Activated naive CD8-positive, alpha-beta T cell (primary cell): ENCODE results near the gene TOLLIP.

ENCODE experiments used
- H3K27ac Mint-ChIP-seq: one replicate; pipeline ENCODE4 v1.8.0; 2021; ENCODE audit warnings: mixed read lengths
- H3K27me3 Mint-ChIP-seq: one replicate; pipeline ENCODE4 v1.8.0; 2021; ENCODE audit warnings: mixed read lengths
- H3K36me3 Mint-ChIP-seq: one replicate; pipeline ENCODE4 v1.8.0; 2021; ENCODE audit warnings: mixed read lengths
- H3K4me1 Mint-ChIP-seq: one replicate; pipeline ENCODE4 v1.8.0; 2021; ENCODE audit warnings: low read depth, mixed read lengths
- H3K4me3 Mint-ChIP-seq: one replicate; pipeline ENCODE4 v1.8.0; 2021; ENCODE audit warnings: mild to moderate bottlenecking, mixed read lengths
- H3K9me3 Mint-ChIP-seq: one replicate; pipeline ENCODE4 v1.8.0; 2021; ENCODE audit warnings: low read depth, mixed read lengths

The TOLLIP gene

DNA sequence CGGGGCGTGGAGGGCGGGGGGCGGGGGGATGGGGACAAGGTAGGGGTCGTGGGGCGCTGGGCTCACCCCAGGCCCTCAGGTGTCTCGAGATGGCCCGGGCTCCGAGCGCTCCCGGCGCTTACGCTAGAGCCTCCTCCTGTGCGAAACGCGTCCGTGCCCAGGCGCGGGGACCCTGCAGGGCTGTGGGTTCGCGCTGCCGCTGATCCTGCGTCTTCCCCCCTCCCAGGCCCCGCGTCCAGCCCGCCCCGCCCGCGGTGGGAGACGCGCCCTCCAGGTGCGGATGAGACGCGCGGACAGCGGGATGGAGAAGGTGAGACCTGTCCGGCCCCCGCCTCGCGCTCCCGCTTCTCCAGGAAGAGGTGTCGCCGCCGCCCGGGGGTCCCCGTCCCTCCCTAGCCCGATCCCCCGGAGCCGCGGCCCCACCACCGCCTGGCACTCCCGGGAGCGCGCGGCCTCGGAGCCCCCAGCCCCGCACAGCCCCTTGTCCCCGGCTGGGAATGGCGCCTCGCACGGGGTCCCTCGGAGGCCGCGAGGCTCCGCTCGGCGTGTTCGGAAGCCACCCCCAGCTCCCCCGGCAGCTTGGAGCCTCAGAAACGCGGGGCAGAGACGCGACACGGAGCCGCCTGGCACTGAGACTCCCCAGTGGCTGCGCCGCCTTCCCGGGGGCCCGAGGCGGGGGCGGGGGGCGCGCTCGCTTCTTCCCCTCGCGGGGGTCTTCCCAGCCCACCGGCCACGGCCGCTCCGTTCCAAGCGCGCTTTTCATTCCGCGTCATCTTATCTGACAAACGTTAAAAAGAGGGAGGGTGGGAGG, 27.6 kb upstream of the TOLLIP start:
- H3K27ac Mint-ChIP-seq = no peak overlapping the region
- no peak overlapping the region for H3K4me3 Mint-ChIP-seq
- H3K4me1 Mint-ChIP-seq = peaks cover 15% of the 10 kb centered on the region
- no peaks in the 10 kb centered on the region for H3K9me3 Mint-ChIP-seq
- H3K27me3 Mint-ChIP-seq = no peaks in the 10 kb centered on the region
- no peaks in the 10 kb centered on the region for H3K36me3 Mint-ChIP-seq

DNA sequence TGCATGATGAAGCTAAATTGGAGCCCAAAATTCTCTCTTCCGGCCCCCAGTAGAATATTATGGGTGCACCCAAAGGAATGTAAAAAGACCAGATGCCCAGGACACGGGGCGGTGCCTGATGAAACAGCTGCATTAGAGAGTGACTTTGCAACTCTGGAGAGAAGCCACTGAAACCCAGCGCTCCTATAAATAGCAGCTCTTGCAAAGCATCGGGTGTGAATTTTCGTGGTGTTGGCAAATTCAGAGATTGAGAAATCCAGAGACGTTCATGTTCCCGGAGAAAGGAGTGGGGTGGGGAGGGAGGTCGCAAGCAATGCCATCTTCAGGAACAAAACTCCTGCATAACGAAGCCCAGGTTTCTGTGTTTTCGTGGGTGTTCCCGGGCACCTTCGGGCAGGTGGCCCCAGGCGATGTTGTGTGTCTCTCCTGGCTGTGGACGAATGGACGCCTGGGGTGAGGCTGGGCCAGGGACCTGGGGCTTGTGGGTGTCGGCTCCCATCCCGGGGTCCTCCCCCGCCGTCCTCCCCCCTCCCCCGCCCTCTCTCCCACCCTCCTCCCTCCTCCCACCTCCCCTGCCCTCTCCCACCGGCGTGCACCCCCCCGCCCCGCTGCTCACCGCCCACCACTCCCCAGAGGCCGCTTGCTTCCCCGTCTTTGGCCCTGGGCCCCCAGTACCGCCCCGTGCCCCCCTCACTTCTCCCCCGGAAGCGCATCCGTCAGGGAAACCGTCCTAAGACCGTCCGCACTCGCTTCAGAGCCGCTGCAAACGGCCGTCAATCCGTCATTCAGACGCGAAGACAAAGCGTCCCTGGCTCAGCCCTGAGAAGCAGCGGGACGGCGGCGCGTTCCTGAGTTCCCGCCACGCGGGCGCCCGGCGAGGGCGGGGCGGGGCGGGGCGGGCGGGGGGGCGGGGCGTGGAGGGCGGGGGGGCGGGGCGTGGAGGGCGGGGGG, 26.7 kb upstream of the TOLLIP start:
- peaks cover 15% of the 10 kb centered on the region for H3K4me1 Mint-ChIP-seq
- no peaks in the 10 kb centered on the region for H3K27me3 Mint-ChIP-seq
- H3K9me3 Mint-ChIP-seq = no peaks in the 10 kb centered on the region
- H3K4me3 Mint-ChIP-seq = peak overlapping the region; percentile 89
- H3K27ac Mint-ChIP-seq = peak overlapping the region; percentile 86
- H3K36me3 Mint-ChIP-seq = no peaks in the 10 kb centered on the region

DNA sequence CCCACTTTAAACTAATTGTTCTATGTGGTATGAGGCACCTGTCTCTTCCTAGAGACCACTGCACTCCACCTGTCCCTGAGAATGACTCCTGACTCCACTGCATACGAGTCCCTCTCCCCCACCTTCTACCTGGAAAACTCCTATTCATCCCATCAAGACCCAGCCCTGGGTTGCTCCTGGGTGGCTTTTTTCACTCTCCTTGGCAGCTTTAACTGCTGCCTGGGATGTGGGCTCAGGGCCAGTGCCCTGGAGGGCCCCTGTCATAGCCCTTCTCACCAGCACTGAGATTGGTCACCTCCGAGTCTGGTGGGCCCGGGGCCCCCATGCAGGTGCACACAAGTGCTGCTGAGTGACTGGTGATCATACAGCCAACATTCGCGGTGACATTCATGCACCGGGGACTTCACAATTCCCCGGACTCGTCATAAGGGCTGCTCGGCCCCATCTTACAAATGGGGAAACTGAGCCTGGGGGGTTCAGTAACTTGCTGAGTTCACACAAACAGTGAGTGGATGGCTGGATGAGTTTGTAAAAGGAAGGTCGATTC, 25.9 kb upstream of the TOLLIP start:
- Mint-ChIP-seq H3K27me3 (no peaks in the 10 kb centered on the region), H3K4me3 (peak overlapping the region; percentile 89), H3K9me3 (no peaks in the 10 kb centered on the region), H3K36me3 (no peaks in the 10 kb centered on the region), H3K27ac (peak overlapping the region; percentile 86), H3K4me1 (peaks cover 17% of the 10 kb centered on the region)

DNA sequence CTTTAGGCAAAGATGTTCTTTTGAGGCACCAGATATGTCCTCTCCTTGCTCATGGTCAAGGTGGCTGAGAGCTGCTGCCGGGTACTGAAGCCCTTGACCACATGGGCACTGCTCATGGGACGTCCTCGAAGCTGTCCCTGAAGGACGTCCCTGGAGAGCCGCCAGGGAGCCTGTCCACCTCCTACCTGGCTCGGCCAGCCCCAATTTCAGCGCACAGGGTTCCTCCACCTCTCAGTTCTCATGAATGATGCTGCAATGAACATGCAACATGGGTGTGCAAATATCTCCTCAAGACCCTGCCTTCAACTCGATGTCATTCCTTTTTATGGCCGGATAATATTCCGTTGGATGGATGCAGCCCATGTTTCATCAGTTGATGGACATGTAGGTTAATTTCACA, 24.4 kb upstream of the TOLLIP start:
- H3K36me3 Mint-ChIP-seq = no peaks in the 10 kb centered on the region
- H3K27me3 Mint-ChIP-seq = no peaks in the 10 kb centered on the region
- no peak overlapping the region for H3K4me3 Mint-ChIP-seq
- H3K4me1 Mint-ChIP-seq = peaks cover 17% of the 10 kb centered on the region
- H3K27ac Mint-ChIP-seq = no peak overlapping the region
- H3K9me3 Mint-ChIP-seq = no peaks in the 10 kb centered on the region

DNA sequence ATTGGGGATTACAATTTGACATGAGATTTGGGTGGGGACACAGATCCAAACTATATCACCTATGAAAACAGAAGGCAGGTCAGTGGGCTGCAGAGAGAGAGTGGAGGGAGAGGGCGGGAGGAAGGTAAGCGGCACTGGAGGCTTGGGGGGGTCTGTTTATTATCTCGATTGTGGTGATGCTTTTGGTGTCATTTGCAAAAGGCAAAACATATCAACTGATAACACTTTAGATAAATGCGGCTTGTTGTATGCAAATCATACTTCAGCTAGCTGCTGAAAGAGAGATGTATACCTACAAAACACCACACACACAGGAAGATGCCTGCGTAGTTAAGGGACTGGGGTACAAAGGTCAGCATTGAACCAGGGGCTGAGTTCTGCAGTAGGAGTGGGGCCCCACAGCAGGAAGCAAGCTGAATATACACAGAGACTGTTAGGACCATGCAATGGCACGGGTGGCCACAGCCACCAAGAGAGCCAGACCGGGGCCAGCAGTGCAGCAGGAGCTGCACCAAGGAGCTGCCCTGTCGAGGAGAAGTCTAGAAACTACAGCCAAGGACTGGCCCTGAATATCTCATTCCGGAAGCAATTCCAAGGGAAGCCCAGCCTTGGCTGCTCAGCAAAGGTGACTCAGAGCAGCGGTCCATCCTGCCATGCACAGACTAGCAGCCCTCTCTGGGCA, 23.8 kb upstream of the TOLLIP start:
- no peaks in the 10 kb centered on the region for H3K9me3 Mint-ChIP-seq
- H3K27me3 Mint-ChIP-seq = no peaks in the 10 kb centered on the region
- no peak overlapping the region for H3K4me3 Mint-ChIP-seq
- no peak overlapping the region for H3K27ac Mint-ChIP-seq
- no peaks in the 10 kb centered on the region for H3K36me3 Mint-ChIP-seq
- peaks cover 17% of the 10 kb centered on the region for H3K4me1 Mint-ChIP-seq

DNA sequence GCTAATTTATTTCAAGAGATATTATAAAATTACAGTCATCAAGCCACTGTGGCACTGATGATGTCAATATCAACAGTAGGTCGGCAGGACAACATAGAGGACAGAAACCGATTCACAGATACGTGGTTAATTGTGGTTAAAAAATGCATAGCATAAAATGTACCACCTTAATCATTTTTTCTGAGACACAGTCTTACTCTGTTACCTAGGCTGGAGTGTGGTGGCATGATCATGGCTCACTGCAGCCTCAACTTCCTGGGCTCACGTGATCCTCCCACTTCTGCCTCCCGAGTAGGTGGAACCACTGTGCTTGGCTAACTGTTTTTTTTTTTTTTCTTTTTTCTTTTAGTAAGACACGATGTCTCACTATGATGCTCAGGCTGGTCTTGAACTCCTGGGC, 21.0 kb upstream of the TOLLIP start:
- H3K4me1 Mint-ChIP-seq = peaks cover 9% of the 10 kb centered on the region

DNA sequence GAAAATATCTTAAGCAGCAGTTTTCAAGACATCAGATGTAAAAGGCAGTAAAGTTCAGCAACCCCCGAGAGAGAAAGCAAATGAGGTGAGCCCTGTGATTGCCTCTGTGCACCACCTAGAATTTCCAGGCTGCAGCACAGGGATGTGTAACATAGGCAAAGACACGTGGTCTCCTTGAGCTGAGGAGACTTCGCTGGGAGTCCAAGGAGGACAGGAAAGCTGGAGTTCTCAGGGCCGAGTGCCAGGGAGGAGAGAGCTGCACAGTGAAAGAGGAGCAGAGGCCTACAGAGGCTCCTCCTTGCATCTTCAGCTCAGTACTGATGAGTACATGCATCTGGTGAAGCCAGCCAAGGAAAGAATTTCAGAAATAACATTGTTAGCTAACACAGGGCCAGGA, 17.6 kb upstream of the TOLLIP start:
- H3K27me3 Mint-ChIP-seq = no peaks in the 10 kb centered on the region
- H3K4me3 Mint-ChIP-seq = no peak overlapping the region
- H3K27ac Mint-ChIP-seq = no peak overlapping the region
- no peaks in the 10 kb centered on the region for H3K36me3 Mint-ChIP-seq
- peaks cover 4% of the 10 kb centered on the region for H3K9me3 Mint-ChIP-seq
- peaks cover 8% of the 10 kb centered on the region for H3K4me1 Mint-ChIP-seq

More for the DNA sequence above, 21.0 kb upstream of the TOLLIP start:
- Mint-ChIP-seq H3K9me3 (peaks cover 4% of the 10 kb centered on the region), H3K27me3 (no peaks in the 10 kb centered on the region), H3K27ac (no peak overlapping the region), H3K36me3 (no peaks in the 10 kb centered on the region), H3K4me3 (no peak overlapping the region)

DNA sequence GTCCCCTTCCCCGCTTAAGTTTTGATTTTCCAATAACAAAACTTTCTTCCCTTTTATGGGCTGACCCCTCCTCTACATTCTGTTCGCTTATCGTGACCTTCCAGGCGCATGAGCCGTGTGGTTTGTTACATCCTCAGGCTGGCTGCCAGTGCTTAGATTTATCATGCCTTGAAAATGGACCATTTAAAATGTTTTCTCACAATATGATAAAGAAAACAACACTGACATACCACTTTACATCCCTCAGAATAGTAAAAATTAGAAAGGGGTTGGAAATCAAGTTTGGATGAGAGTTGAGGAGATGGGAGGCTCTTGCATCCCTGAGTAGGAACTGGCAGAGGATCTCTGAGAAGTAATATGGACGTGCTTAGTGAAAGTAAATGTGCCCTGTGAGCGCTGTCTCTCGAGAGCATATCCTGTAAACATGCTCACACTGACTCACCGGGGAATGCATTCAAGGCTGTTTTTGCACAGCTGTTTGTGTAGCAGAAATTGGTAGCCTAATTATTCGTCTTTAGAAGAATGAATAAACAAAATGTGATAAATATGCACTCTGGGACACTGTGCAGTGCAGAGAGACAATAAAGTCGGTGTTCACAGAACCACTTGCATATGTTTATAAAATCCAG, 17.1 kb upstream of the TOLLIP start:
- Mint-ChIP-seq H3K27me3 (no peaks in the 10 kb centered on the region), H3K27ac (no peak overlapping the region)

DNA sequence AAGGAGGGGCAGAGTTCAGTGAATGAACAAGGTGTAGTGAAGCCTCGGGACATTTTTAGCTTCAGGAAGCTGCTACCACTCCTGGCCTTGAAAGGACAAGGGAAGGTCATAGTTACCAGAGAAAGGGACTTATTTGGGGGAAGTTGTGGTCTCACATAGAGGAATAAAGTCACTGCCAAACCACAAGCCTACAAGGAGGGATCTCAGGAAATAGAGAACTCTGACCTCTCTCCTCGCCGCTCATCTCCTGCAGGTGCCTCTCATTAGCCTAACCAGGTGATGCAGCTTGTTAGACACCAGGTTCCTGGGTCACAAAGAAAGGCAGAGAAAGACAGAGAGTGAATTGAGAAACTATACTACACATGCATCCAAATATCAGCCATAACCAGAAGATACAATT, 14.3 kb upstream of the TOLLIP start:
- Mint-ChIP-seq H3K27ac (no peak overlapping the region), H3K4me3 (no peak overlapping the region), H3K36me3 (no peaks in the 10 kb centered on the region), H3K27me3 (peaks cover 5% of the 10 kb centered on the region), H3K9me3 (peaks cover 4% of the 10 kb centered on the region), H3K4me1 (peaks cover 6% of the 10 kb centered on the region)

More for the DNA sequence above, 17.1 kb upstream of the TOLLIP start:
- Mint-ChIP-seq H3K4me1 (peaks cover 8% of the 10 kb centered on the region), H3K36me3 (no peaks in the 10 kb centered on the region), H3K9me3 (peaks cover 4% of the 10 kb centered on the region), H3K4me3 (no peak overlapping the region)

DNA sequence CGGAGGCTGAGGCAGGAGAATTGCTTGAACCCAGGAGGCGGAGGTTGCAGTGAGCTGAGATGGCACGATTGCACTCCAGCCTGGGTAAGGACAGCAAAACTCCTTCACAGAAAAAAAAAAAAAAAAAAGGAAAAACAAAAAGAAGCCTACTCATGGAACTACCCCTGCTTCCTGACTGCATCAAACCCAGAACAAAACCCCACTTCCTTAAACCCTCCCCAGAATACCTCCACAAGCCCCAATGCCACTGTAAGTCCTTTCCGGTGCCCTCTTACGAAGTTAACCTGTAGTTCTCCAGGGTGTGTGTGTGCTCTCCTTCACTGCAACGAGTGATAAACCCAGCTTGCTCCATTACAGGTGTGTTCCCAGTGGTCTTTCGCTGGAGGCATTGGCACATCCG, 8.6 kb upstream of the TOLLIP start:
- H3K27me3 Mint-ChIP-seq = peaks cover 5% of the 10 kb centered on the region
- H3K36me3 Mint-ChIP-seq = no peaks in the 10 kb centered on the region
- peaks cover 2% of the 10 kb centered on the region for H3K4me1 Mint-ChIP-seq
- no peaks in the 10 kb centered on the region for H3K9me3 Mint-ChIP-seq
- no peak overlapping the region for H3K27ac Mint-ChIP-seq
- H3K4me3 Mint-ChIP-seq = no peak overlapping the region

DNA sequence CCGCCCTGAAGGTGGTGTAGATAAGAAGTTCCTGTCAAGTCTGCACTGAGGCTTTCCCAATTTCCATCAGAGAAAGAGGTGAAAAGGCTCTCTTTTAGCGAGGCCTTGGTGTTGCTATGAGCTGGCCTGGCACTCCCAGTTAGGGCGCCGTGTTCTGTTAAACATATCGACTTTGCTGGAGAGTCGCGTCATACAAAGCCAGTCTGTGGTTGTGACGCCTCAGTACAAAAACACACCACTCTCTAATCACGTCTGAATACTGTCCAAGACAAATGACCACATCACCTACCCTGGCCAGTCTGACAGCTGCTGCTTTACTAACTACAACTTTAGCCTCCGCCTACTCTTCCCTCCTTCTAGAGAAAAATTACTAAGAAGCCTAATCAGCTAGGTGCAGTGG, 8.0 kb upstream of the TOLLIP start:
- peaks cover 5% of the 10 kb centered on the region for H3K27me3 Mint-ChIP-seq
- H3K27ac Mint-ChIP-seq = no peak overlapping the region
- no peaks in the 10 kb centered on the region for H3K4me1 Mint-ChIP-seq
- no peaks in the 10 kb centered on the region for H3K36me3 Mint-ChIP-seq
- no peaks in the 10 kb centered on the region for H3K9me3 Mint-ChIP-seq
- H3K4me3 Mint-ChIP-seq = no peak overlapping the region

DNA sequence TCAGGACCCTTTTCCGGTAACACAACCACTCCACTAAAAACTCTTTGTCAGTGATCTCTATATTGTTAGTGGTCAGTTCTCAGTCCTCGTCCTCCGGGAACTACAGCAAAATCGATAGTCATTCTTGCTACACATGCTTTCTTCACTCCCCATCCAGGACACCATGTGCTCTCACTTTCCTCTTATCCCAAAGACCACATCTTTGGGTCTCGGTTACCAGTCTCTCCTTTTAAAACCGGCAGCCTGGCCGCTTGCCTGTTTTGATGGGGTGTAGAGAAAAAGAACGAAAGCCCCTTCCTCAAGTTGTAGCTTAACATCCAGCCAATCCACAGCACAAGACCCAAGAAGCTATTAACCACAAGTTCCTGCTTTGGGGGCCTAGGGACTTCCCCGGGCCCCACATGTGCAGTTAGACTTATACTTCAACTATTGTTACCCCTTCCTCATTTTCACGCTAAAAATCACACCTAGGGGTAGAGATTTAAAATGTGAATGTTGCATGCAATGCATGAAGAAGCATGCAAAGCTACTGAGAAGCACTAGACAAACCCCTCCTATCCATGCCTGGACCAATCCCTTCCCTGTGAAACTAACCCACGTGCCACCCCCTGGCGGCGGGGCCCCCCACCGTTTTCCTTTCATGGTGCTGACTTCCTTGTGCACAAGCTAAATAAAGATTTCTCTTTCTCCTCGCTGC, 1.5 kb upstream of the TOLLIP start:
- peaks cover 39% of the 10 kb centered on the region for H3K4me1 Mint-ChIP-seq
- H3K27ac Mint-ChIP-seq = peak overlapping the region; percentile 98
- peaks cover 7% of the 10 kb centered on the region for H3K36me3 Mint-ChIP-seq
- H3K4me3 Mint-ChIP-seq = peak overlapping the region; percentile 92
- no peaks in the 10 kb centered on the region for H3K27me3 Mint-ChIP-seq
- H3K9me3 Mint-ChIP-seq = peaks cover 4% of the 10 kb centered on the region

DNA sequence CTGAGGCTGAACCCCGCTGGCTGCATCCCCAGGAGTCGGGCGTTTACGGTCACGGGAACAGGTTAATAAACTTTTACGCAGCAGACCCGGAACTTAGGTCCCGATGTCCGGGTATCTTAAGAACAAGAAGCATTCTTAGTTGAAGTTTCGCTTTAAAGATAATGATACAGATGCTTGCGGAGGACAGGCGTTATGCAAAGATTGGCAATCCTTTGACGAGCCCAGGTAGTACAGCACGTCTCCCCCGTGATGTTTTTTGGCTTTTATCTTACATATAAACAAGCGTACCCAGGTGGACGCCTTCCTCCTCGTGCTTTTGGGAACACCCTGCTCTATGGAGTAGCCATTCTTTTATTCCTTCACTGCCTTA, 871 bp upstream of the TOLLIP start:
- peaks cover 7% of the 10 kb centered on the region for H3K36me3 Mint-ChIP-seq
- H3K27me3 Mint-ChIP-seq = no peaks in the 10 kb centered on the region
- H3K9me3 Mint-ChIP-seq = peaks cover 4% of the 10 kb centered on the region
- H3K4me1 Mint-ChIP-seq = peaks cover 40% of the 10 kb centered on the region
- H3K4me3 Mint-ChIP-seq = peak overlapping the region; percentile 92
- peak overlapping the region; percentile 98 for H3K27ac Mint-ChIP-seq
